Measurements from ENCODE around the gene PPY. TPM values are rescaled to one million over a fixed set of nuclear protein-coding genes. Genes with fewer than 3 reads are reported as not detected.

PPY gene
- total RNA-seq, 2 donors from 2014 or later, result 15.5 to 51.6 TPM

DNA sequence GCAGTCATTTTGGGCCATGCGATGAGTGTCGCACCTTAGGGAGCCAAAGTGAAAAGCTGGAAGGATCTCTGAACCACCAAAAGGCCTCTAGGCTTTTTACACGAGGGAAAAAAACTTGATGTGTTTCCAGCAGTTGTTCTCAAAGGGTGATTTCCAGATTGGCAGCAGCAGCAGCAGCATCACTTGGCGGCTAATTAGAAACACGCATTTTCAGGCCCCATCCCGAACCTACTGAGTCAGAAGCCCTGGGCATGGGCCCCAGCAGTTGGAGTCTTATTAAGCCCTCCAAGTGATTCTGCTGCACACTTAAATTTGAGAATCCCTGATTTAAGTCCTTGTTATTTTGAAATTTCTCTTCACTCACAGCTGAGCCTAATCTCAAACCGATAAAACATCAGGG, 36.7 kb upstream of the PPY start:
- WGBS, 2 donors, result 77 to 78% methylated on average over 7 of the region's 7 CpGs
- Histone ChIP-seq H3K4me1 (peaks cover 10% of the 10 kb centered on the region), H3K4me3 (no peak overlapping the region), H3K27me3 (peaks cover 0 to 6% of the 10 kb centered on the region in 2 donors), H3K36me3 (replicated peaks in 1 of 2; ENCODE audit: insufficient read depth in 1 of 2, low read depth in 2 of 2) (no peaks in the 10 kb centered on the region), H3K9me3 (no peaks in the 10 kb centered on the region), H3K27ac (no peak overlapping the region)
- intact Hi-C loops (cut with DNase I), result no loop called here
- no peak for DNase-seq
- no peak for ATAC-seq
- TF ChIP-seq, protein P1, sequence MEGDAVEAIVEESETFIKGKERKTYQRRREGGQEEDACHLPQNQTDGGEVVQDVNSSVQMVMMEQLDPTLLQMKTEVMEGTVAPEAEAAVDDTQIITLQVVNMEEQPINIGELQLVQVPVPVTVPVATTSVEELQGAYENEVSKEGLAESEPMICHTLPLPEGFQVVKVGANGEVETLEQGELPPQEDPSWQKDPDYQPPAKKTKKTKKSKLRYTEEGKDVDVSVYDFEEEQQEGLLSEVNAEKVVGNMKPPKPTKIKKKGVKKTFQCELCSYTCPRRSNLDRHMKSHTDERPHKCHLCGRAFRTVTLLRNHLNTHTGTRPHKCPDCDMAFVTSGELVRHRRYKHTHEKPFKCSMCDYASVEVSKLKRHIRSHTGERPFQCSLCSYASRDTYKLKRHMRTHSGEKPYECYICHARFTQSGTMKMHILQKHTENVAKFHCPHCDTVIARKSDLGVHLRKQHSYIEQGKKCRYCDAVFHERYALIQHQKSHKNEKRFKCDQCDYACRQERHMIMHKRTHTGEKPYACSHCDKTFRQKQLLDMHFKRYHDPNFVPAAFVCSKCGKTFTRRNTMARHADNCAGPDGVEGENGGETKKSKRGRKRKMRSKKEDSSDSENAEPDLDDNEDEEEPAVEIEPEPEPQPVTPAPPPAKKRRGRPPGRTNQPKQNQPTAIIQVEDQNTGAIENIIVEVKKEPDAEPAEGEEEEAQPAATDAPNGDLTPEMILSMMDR (IDR thresholded peaks at IDR 0.05), result no peak
- TF ChIP-seq POLR2A (IDR thresholded peaks at IDR 0.05), result no peak

DNA sequence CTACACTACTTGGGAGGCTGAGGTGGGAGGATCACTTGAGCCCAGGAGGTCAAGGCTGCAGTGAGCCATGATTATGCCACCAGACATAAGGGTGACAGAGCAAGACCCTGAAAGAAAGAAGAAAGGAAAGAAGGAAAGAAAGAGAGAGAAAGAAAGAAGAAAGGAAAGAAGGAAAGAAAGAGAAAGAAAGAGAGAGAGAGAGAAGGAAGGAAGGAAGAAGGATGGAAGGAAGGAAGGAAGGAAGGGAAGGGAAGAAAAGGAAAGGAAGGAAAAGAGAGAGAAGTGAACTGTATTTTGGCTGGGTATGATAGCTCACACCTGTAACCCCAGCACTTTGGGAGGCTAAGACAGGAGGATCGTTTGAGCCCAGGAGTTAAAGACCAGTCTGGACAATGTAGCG, 35.8 kb upstream of the PPY start:
- Histone ChIP-seq H3K9me3 (no peaks in the 10 kb centered on the region), H3K27ac (no peak overlapping the region), H3K36me3 (replicated peaks in 1 of 2; ENCODE audit: insufficient read depth in 1 of 2, low read depth in 2 of 2) (no peaks in the 10 kb centered on the region), H3K27me3 (peaks cover 0 to 3% of the 10 kb centered on the region in 2 donors), H3K4me1 (peaks cover under 1% of the 10 kb centered on the region), H3K4me3 (no peak overlapping the region)
- intact Hi-C loops (cut with DNase I), result no loop called here
- WGBS, 2 donors, result 68 to 76% methylated on average over 2 of the region's 2 CpGs
- ATAC-seq (no peak), DNase-seq (no peak)
- no peak for TF ChIP-seq POLR2A (IDR thresholded peaks at IDR 0.05)
- TF ChIP-seq, protein P1 (IDR thresholded peaks at IDR 0.05), result no peak

DNA sequence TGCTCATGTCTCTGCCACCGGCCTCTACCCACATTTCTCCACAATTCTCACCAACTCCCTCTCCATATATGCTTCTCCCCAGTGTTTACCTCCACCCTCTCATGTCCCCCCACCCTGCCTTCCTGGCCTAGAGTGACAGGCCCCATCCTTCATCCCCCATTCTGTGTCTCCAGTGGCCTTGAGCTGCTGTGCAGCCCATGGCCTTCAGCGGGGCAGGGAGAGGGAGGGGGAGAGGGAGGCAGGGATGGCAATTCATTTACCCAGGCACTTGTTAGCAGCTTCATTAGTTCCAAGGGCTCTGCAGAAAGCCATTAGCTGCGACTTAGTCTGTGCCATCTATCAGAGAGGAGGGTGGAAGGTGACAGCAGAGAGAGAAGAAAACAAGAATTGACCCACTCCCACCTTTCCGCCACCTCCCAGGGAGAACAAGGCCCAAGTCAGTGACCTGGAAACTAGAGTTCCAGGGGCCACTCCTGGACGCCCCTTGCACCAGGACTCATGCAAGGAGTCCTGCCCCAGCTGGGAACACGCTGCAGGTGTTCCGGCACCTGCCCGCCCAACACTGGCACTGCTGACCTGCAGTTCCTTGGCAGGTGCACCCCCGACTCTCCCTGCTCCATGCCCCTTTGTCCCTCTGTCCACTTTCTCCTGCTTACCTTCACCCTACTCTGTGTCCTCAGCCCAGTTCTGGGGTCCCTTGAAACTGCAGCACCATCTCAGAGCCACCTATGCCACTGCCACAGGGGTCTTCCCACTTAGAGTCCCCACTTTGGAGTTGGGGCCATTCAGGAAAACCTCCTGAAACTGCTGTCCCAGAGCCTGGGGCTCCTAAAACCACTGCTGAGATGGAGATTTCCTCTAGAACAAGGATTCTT, 34.9 kb upstream of the PPY start:
- Histone ChIP-seq H3K27ac (no peak overlapping the region), H3K4me1 (no peaks in the 10 kb centered on the region), H3K4me3 (no peak overlapping the region), H3K9me3 (no peaks in the 10 kb centered on the region), H3K27me3 (no peaks in the 10 kb centered on the region), H3K36me3 (replicated peaks in 1 of 2; ENCODE audit: insufficient read depth in 1 of 2, low read depth in 2 of 2) (no peaks in the 10 kb centered on the region)
- no peak for DNase-seq
- intact Hi-C loops (cut with DNase I), result no loop called here
- no peak for ATAC-seq
- 57 to 61% methylated on average over 9 of the region's 9 CpGs for WGBS, 2 donors
- no peak for TF ChIP-seq POLR2A (IDR thresholded peaks at IDR 0.05)
- TF ChIP-seq, protein P1 (IDR thresholded peaks at IDR 0.05), result no peak

DNA sequence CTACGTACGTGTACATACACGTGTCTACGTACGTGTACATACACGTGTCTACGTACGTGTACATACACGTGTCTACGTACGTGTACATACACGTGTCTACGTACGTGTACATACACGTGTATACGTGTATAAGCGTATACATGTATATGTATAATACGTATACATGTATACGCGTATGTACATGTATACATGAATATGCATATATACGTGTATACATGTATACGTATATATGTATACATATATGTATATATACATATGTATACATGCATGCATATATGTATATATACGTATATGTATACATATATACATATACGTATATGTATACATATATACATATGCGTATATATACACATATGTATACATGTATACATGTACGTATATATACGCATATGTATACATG, 33.6 kb upstream of the PPY start:
- Histone ChIP-seq H3K27me3 (no peaks in the 10 kb centered on the region), H3K4me1 (no peaks in the 10 kb centered on the region)
- WGBS, 2 donors, result 71 to 75% methylated on average over 23 to 27 of the region's 27 CpGs

More for the DNA sequence above, 33.6 kb upstream of the PPY start:
- H3K36me3 ChIP-seq (replicated peaks in 1 of 2; ENCODE audit: insufficient read depth in 1 of 2, low read depth in 2 of 2), result no peaks in the 10 kb centered on the region
- no peak overlapping the region for H3K27ac ChIP-seq
- DNase-seq (no peak), ATAC-seq (no peak)
- TF ChIP-seq, protein P1 (IDR thresholded peaks at IDR 0.05), result no peak
- no peak for TF ChIP-seq POLR2A (IDR thresholded peaks at IDR 0.05)
- no peaks in the 10 kb centered on the region for H3K9me3 ChIP-seq
- no peak overlapping the region for H3K4me3 ChIP-seq
- intact Hi-C loops (cut with DNase I), result no loop called here
